ENCODE results near the gene LSM12. TPM values are rescaled to one million over a fixed set of nuclear protein-coding genes. Genes with fewer than 3 reads are reported as not detected.

Gene LSM12
- total RNA-seq, 2 experiments from 2014 or later: 35.4 to 67.9 TPM

DNA sequence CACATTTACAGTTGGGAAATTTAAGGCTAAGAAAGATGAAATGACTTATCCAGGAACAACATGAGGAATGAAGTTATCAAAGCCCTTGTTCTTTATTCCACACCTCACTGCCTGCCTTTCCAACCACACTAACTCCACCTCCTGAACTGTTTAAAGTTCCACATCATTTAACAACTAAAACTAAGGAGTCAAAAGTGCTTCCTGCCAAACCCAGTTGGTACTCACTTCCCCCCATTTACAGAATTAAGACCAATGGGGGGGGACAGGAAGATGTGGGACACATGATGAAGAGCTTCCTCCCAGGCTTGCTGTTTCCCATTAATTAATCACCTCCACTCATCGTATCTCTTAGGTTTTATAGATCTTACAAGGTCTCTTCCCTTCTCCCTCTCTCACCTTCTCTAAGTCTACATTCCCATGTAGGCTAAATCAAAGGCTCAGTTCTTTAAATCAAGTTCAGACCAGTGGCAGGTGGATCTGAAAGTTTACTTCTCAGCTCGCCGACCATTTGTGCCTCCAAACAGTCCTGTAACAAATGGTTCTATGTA lies 32.5 kb downstream of the LSM12 start:
- Histone ChIP-seq H2AFZ (ENCODE audit: low read length) (no peak overlapping the region), H3K36me3 (ENCODE audit: insufficient read depth, low read length) (peaks cover 67% of the 10 kb centered on the region), H3K4me2 (ENCODE audit: low read length) (no peak overlapping the region), H3K9me3 (ENCODE audit: low read length) (no peaks in the 10 kb centered on the region), H3K79me2 (ENCODE audit: insufficient read depth, low read depth, low read length) (no peaks in the 10 kb centered on the region), H3K9me2 (ENCODE audit: insufficient read depth, low read length) (no peaks in the 10 kb centered on the region), H3K4me3 (ENCODE audit: low read depth, low read length, poor library complexity, severe bottlenecking) (no peak overlapping the region), H3K27ac (ENCODE audit: low read depth, low read length, poor library complexity, severe bottlenecking) (no peak overlapping the region), H4K20me1 (ENCODE audit: insufficient read depth, low read length) (no peaks in the 10 kb centered on the region), H3K4me1 (ENCODE audit: insufficient read depth, low read length, poor library complexity, severe bottlenecking) (peaks cover 5% of the 10 kb centered on the region)
- no TSS peak for BruUV-seq (replicated peaks)
- intact Hi-C loops (cut with micrococcal nuclease; ENCODE audit: unreplicated experiment): no loop called here
- POLR2A ChIA-PET: no interaction called here
- CTCF ChIA-PET (ENCODE audit: unreplicated experiment): no interaction called here
- TF ChIP-seq EZH2phosphoT487 (IDR thresholded peaks at IDR 0.05; ENCODE audit: borderline replicate concordance, low read depth, low read length): no peak
- TF ChIP-seq, protein P1, sequence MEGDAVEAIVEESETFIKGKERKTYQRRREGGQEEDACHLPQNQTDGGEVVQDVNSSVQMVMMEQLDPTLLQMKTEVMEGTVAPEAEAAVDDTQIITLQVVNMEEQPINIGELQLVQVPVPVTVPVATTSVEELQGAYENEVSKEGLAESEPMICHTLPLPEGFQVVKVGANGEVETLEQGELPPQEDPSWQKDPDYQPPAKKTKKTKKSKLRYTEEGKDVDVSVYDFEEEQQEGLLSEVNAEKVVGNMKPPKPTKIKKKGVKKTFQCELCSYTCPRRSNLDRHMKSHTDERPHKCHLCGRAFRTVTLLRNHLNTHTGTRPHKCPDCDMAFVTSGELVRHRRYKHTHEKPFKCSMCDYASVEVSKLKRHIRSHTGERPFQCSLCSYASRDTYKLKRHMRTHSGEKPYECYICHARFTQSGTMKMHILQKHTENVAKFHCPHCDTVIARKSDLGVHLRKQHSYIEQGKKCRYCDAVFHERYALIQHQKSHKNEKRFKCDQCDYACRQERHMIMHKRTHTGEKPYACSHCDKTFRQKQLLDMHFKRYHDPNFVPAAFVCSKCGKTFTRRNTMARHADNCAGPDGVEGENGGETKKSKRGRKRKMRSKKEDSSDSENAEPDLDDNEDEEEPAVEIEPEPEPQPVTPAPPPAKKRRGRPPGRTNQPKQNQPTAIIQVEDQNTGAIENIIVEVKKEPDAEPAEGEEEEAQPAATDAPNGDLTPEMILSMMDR (conservative IDR thresholded peaks at IDR 0.05; ENCODE audit: low read length): no peak
- DNase-seq (ENCODE audit: low spot score): no peak

- ChIA-PET POLR2A (no interaction called here), CTCF (ENCODE audit: unreplicated experiment) (no interaction called here)
- intact Hi-C loops (cut with micrococcal nuclease; ENCODE audit: unreplicated experiment): no loop called here
- Histone ChIP-seq H3K4me2 (ENCODE audit: low read length) (no peak overlapping the region), H3K4me1 (ENCODE audit: insufficient read depth, low read length, poor library complexity, severe bottlenecking) (peaks cover 5% of the 10 kb centered on the region), H3K9me3 (ENCODE audit: low read length) (no peaks in the 10 kb centered on the region), H2AFZ (ENCODE audit: low read length) (no peak overlapping the region), H3K79me2 (ENCODE audit: insufficient read depth, low read depth, low read length) (no peaks in the 10 kb centered on the region), H4K20me1 (ENCODE audit: insufficient read depth, low read length) (no peaks in the 10 kb centered on the region), H3K4me3 (ENCODE audit: low read depth, low read length, poor library complexity, severe bottlenecking) (no peak overlapping the region), H3K27ac (ENCODE audit: low read depth, low read length, poor library complexity, severe bottlenecking) (no peak overlapping the region), H3K9me2 (ENCODE audit: insufficient read depth, low read length) (no peaks in the 10 kb centered on the region), H3K36me3 (ENCODE audit: insufficient read depth, low read length) (peaks cover 47% of the 10 kb centered on the region)
- TF ChIP-seq, protein P1 (conservative IDR thresholded peaks at IDR 0.05; ENCODE audit: low read length): no peak
- TF ChIP-seq EZH2phosphoT487 (IDR thresholded peaks at IDR 0.05; ENCODE audit: borderline replicate concordance, low read depth, low read length): no peak
- DNase-seq (ENCODE audit: low spot score): no peak
- no TSS peak for BruUV-seq (replicated peaks)
These were observed 36.0 kb downstream of the LSM12 start for GRCh38 chr17:44030482-44030881.

- DNase-seq (ENCODE audit: low spot score): no peak
- intact Hi-C loops (cut with micrococcal nuclease; ENCODE audit: unreplicated experiment): no loop called here
- POLR2A ChIA-PET: no interaction called here
- Histone ChIP-seq H4K20me1 (ENCODE audit: insufficient read depth, low read length) (no peaks in the 10 kb centered on the region), H3K9me3 (ENCODE audit: low read length) (no peaks in the 10 kb centered on the region), H3K4me1 (ENCODE audit: insufficient read depth, low read length, poor library complexity, severe bottlenecking) (peaks cover 5% of the 10 kb centered on the region), H3K27ac (ENCODE audit: low read depth, low read length, poor library complexity, severe bottlenecking) (no peak overlapping the region), H3K79me2 (ENCODE audit: insufficient read depth, low read depth, low read length) (no peaks in the 10 kb centered on the region), H3K4me3 (ENCODE audit: low read depth, low read length, poor library complexity, severe bottlenecking) (no peak overlapping the region), H3K4me2 (ENCODE audit: low read length) (no peak overlapping the region), H3K36me3 (ENCODE audit: insufficient read depth, low read length) (peaks cover 47% of the 10 kb centered on the region), H2AFZ (ENCODE audit: low read length) (no peak overlapping the region), H3K9me2 (ENCODE audit: insufficient read depth, low read length) (no peaks in the 10 kb centered on the region)
- BruUV-seq (replicated peaks): no TSS peak
- CTCF ChIA-PET (ENCODE audit: unreplicated experiment): no interaction called here
- no peak for TF ChIP-seq EZH2phosphoT487 (IDR thresholded peaks at IDR 0.05; ENCODE audit: borderline replicate concordance, low read depth, low read length)
- TF ChIP-seq, protein P1 (conservative IDR thresholded peaks at IDR 0.05; ENCODE audit: low read length): no peak
These were observed 36.7 kb downstream of the LSM12 start for GRCh38 chr17:44029736-44030135.

All from OCI-LY7 (cell line).